Neural cell (in vitro differentiated cells): ENCODE data around the gene MYOZ1. TPM values are rescaled to one million over a fixed set of nuclear protein-coding genes. Genes with fewer than 3 reads are reported as not detected.

Source experiments
- H2AFZ ChIP-seq: fragments of 200-600, 300-800 bp; sonication (generic), shearing (Covaris generic); 2 replicates; pipeline ENCODE4 v1.6.0; 2014; ENCODE audit warnings: low read depth, mild to moderate bottlenecking, antibody characterized with exemption, low read length, moderate library complexity
- H3F3A ChIP-seq: fragments of 200-600 bp; shearing (Covaris generic); 2 replicates; pipeline ENCODE4 v1.6.1; 2016; ENCODE audit warnings: mild to moderate bottlenecking, moderate library complexity, mixed read lengths, antibody characterized with exemption, low read length; ENCODE audit not compliant: insufficient read depth, poor library complexity, severe bottlenecking
- H3K27ac ChIP-seq: fragments of 200-600, 300-800 bp; sonication (generic), shearing (Covaris generic); 2 replicates; pipeline ENCODE4 v1.5.1; 2014; ENCODE audit warnings: mild to moderate bottlenecking, low read length, moderate library complexity
- H3K27me3 ChIP-seq: fragments of 300-800, 200-600 bp; sonication (generic), shearing (Covaris generic); 2 replicates; pipeline ENCODE4 v1.6.0; 2014; ENCODE audit warnings: mild to moderate bottlenecking, low read depth, low read length, moderate library complexity; ENCODE audit not compliant: insufficient read depth
- H3K36me3 ChIP-seq: fragments of 300-800, 200-600 bp; sonication (generic), shearing (Covaris generic); 2 replicates; pipeline ENCODE4 v1.5.1; 2014; ENCODE audit warnings: mild to moderate bottlenecking, antibody characterized with exemption, low read length, moderate library complexity; ENCODE audit not compliant: insufficient read depth
- H3K4me2 ChIP-seq: fragments of 300-800, 200-600 bp; sonication (generic), shearing (Covaris generic); 2 replicates; pipeline ENCODE4 v1.6.0; 2014; ENCODE audit warnings: mild to moderate bottlenecking, low read length
- H3K4me3 ChIP-seq: fragments of 300-800, 200-600 bp; sonication (generic), shearing (Covaris generic); 2 replicates; pipeline ENCODE4 v1.5.1; 2014; ENCODE audit warnings: mild to moderate bottlenecking, low read length, moderate library complexity
- H3K79me2 ChIP-seq: fragments of 200-600 bp; shearing (Covaris generic); replicated peaks from 2 replicates; pipeline ENCODE4 v1.6.0; 2014; ENCODE audit warnings: mild to moderate bottlenecking, low read length, moderate library complexity; ENCODE audit not compliant: insufficient read depth
- H3K9ac ChIP-seq: fragments of 300-800, 200-600 bp; sonication (generic), shearing (Covaris generic); 2 replicates; pipeline ENCODE4 v1.6.1; 2016; ENCODE audit warnings: mild to moderate bottlenecking, low read length, mixed read lengths
- H3K9me2 ChIP-seq: fragments of 200-600 bp; shearing (Covaris generic); 2 replicates; pipeline ENCODE4 v1.6.1; 2016; ENCODE audit warnings: mild to moderate bottlenecking, low read length, mixed read lengths; ENCODE audit not compliant: insufficient read depth
- H3K9me3 ChIP-seq: fragments of 200-600, 300-800 bp; sonication (generic), shearing (Covaris generic); 2 replicates; pipeline ENCODE4 v1.6.1; 2016; ENCODE audit warnings: mild to moderate bottlenecking, mixed run types, low read length, moderate library complexity, mixed read lengths
- H4K20me1 ChIP-seq: fragments of 200-600 bp; shearing (Covaris generic); 2 replicates; pipeline ENCODE4 v1.6.1; 2016; ENCODE audit warnings: mild to moderate bottlenecking, mixed run types; ENCODE audit not compliant: insufficient read depth
- EP300 ChIP-seq: fragments of 450-650 bp; conservative IDR thresholded peaks from 2 replicates; pipeline ENCODE4 v1.6.1; 2014; ENCODE audit warnings: antibody characterized with exemption, mild to moderate bottlenecking, moderate library complexity; ENCODE audit not compliant: poor library complexity, severe bottlenecking
- EZH2 ChIP-seq: fragments of 200-600, 300-800 bp; shearing (Covaris generic), sonication (generic); IDR thresholded peaks from 2 replicates; pipeline ENCODE4 v1.6.1; 2014; ENCODE audit warnings: antibody characterized with exemption, low read length, borderline replicate concordance, mild to moderate bottlenecking; ENCODE audit not compliant: insufficient read depth, poor library complexity, severe bottlenecking
- MXI1 ChIP-seq: fragments of 450-650 bp; conservative IDR thresholded peaks from 2 replicates; pipeline ENCODE4 v1.6.1; 2014; ENCODE audit warnings: antibody characterized with exemption, mild to moderate bottlenecking; ENCODE audit not compliant: poor library complexity, severe bottlenecking
- POLR2AphosphoS5 ChIP-seq: IDR thresholded peaks from 2 replicates; pipeline ENCODE4 v1.6.1; 2012
- RAD21 ChIP-seq: fragments of 450-650 bp; conservative IDR thresholded peaks from 2 replicates; pipeline ENCODE4 v1.6.1; 2014; ENCODE audit warnings: antibody characterized with exemption, mild to moderate bottlenecking, moderate library complexity
- SMC3 ChIP-seq: fragments of 450-650 bp; conservative IDR thresholded peaks from 2 replicates; pipeline ENCODE4 v1.6.1; 2014; ENCODE audit warnings: antibody characterized with exemption, mild to moderate bottlenecking, moderate library complexity; ENCODE audit not compliant: poor library complexity
- TAF1 ChIP-seq: IDR thresholded peaks from 2 replicates; pipeline ENCODE4 v1.6.1; 2012; ENCODE audit warnings: low read depth
- polyA plus RNA-seq: library from polyadenylated mRNA; depleted of rRNA; stranded (reverse); fragments of >200 nt; gene quantifications from 2 replicates; pipeline ENCODE4 v1.2.3, GENCODE V29; 2014
- TF ChIP-seq, protein P1 (sequence below): fragments of 450-650 bp; IDR thresholded peaks from 2 replicates; pipeline ENCODE4 v1.5.1; 2014; ENCODE audit warnings: antibody characterized with exemption, mild to moderate bottlenecking, moderate library complexity; ENCODE audit not compliant: poor library complexity, severe bottlenecking
- TF ChIP-seq, protein P2 (sequence below): IDR thresholded peaks from 2 replicates; pipeline ENCODE4 v1.6.1; 2012; ENCODE audit warnings: borderline replicate concordance

Gene MYOZ1
- polyA plus RNA-seq, 1 donor from 2014 or later: 0.61 TPM

DNA sequence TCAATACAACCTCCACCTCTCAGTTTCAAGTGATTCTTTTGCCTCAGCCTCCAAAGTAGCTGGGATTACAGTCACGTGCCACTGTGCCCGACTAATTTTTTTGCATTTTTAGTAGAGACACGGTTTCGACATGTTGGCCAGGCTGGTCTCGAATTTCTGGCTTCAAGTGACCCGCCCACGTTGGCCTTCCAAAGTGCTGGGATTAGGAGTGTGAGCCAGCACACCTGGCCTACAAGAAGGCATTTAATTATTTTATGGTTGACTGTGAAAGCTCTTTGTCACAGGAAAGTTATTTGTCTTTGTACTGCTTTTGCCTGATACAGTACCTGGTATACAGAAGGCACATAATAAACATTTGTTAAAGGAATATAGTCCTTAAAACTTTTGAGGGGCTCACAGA, 12.9 kb downstream of the MYOZ1 start:
- no peaks in the 10 kb centered on the region for H3K27me3 ChIP-seq
- no peaks in the 10 kb centered on the region for H3K9me2 ChIP-seq
- H3F3A ChIP-seq: no peaks in the 10 kb centered on the region
- no peaks in the 10 kb centered on the region for H3K36me3 ChIP-seq
- H3K79me2 ChIP-seq: peaks cover 11% of the 10 kb centered on the region
- H3K4me2 ChIP-seq: no peak overlapping the region
- H4K20me1 ChIP-seq: no peaks in the 10 kb centered on the region
- no peak overlapping the region for H2AFZ ChIP-seq
- H3K4me3 ChIP-seq: no peak overlapping the region
- no peak overlapping the region for H3K9ac ChIP-seq
- no peak overlapping the region for H3K27ac ChIP-seq
- no peak for TF ChIP-seq POLR2AphosphoS5
- TF ChIP-seq, protein P1, sequence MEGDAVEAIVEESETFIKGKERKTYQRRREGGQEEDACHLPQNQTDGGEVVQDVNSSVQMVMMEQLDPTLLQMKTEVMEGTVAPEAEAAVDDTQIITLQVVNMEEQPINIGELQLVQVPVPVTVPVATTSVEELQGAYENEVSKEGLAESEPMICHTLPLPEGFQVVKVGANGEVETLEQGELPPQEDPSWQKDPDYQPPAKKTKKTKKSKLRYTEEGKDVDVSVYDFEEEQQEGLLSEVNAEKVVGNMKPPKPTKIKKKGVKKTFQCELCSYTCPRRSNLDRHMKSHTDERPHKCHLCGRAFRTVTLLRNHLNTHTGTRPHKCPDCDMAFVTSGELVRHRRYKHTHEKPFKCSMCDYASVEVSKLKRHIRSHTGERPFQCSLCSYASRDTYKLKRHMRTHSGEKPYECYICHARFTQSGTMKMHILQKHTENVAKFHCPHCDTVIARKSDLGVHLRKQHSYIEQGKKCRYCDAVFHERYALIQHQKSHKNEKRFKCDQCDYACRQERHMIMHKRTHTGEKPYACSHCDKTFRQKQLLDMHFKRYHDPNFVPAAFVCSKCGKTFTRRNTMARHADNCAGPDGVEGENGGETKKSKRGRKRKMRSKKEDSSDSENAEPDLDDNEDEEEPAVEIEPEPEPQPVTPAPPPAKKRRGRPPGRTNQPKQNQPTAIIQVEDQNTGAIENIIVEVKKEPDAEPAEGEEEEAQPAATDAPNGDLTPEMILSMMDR: no peak
- TF ChIP-seq TAF1: no peak
- no peaks in the 10 kb centered on the region for H3K9me3 ChIP-seq

DNA sequence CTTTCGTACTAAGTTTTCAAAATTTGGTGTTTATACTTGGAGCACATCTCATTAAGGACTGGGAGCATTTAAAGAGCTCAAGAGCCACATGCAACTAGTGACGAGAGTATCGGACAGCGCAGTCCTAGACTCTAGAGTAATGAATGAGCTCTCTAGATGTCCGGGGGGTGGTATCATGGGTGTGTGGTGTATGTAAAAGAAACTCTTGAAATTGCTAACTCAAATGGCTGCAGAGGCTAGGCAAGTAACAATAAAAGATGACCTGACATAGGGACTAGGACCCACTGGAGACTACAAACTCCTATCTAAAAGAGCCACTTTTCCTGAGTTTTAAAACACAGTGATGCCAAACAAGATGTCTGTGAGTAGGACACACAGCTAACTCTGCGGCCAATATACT, 14.0 kb downstream of the MYOZ1 start:
- no peaks in the 10 kb centered on the region for H3K27me3 ChIP-seq
- peaks cover 20% of the 10 kb centered on the region for H3K79me2 ChIP-seq
- no peak overlapping the region for H3K9ac ChIP-seq
- no peak for TF ChIP-seq EP300
- TF ChIP-seq POLR2AphosphoS5: no peak
- TF ChIP-seq EZH2: no peak
- no peak for TF ChIP-seq MXI1
- TF ChIP-seq, protein P1: no peak
- no peak for TF ChIP-seq SMC3
- TF ChIP-seq, protein P2, sequence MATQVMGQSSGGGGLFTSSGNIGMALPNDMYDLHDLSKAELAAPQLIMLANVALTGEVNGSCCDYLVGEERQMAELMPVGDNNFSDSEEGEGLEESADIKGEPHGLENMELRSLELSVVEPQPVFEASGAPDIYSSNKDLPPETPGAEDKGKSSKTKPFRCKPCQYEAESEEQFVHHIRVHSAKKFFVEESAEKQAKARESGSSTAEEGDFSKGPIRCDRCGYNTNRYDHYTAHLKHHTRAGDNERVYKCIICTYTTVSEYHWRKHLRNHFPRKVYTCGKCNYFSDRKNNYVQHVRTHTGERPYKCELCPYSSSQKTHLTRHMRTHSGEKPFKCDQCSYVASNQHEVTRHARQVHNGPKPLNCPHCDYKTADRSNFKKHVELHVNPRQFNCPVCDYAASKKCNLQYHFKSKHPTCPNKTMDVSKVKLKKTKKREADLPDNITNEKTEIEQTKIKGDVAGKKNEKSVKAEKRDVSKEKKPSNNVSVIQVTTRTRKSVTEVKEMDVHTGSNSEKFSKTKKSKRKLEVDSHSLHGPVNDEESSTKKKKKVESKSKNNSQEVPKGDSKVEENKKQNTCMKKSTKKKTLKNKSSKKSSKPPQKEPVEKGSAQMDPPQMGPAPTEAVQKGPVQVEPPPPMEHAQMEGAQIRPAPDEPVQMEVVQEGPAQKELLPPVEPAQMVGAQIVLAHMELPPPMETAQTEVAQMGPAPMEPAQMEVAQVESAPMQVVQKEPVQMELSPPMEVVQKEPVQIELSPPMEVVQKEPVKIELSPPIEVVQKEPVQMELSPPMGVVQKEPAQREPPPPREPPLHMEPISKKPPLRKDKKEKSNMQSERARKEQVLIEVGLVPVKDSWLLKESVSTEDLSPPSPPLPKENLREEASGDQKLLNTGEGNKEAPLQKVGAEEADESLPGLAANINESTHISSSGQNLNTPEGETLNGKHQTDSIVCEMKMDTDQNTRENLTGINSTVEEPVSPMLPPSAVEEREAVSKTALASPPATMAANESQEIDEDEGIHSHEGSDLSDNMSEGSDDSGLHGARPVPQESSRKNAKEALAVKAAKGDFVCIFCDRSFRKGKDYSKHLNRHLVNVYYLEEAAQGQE: no peak
- TF ChIP-seq TAF1: no peak
- no peak for TF ChIP-seq RAD21
- H3K9me2 ChIP-seq: no peaks in the 10 kb centered on the region
- H3K36me3 ChIP-seq: no peaks in the 10 kb centered on the region
- H3K9me3 ChIP-seq: no peaks in the 10 kb centered on the region
- no peaks in the 10 kb centered on the region for H3F3A ChIP-seq
- H3K27ac ChIP-seq: no peak overlapping the region
- no peak overlapping the region for H2AFZ ChIP-seq
- H3K4me3 ChIP-seq: peak overlapping the region; percentile 77
- H3K4me2 ChIP-seq: no peak overlapping the region
- no peaks in the 10 kb centered on the region for H4K20me1 ChIP-seq
